Activated CD8-positive, alpha-beta memory T cell treated with anti-CD3 and anti-CD28 coated beads, Interleukin-2, amount 10 ng/mL, durations not matched to agents 7 days and 5 days (primary cell): ENCODE data around the gene POLR1D. TPM values are rescaled to one million over a fixed set of nuclear protein-coding genes. Genes with fewer than 3 reads are reported as not detected.

Experiments
- ATAC-seq: fragments of 150-1000 bp; cut with Tn5 transposase; one replicate; pipeline ENCODE4 v1.10.0; 2021; ENCODE audit warnings: moderate library complexity
- CTCF ChIA-PET: fragments of 350-600 bp; sonication (Branson Sonifier 250); formaldehyde crosslinking; loops from one replicate; lab custom pipeline; 2021; ENCODE audit warnings: antibody characterized with exemption; lab: Charles Lee
- DNase-seq: peaks from one replicate; pipeline ENCODE4 v3.0.0-alpha.2; 2020
- H3K27ac Mint-ChIP-seq: one replicate; pipeline ENCODE4 v1.8.0; 2021; ENCODE audit warnings: mild to moderate bottlenecking, mixed read lengths
- H3K27me3 Mint-ChIP-seq: one replicate; pipeline ENCODE4 v1.8.0; 2021; ENCODE audit warnings: mixed read lengths
- H3K36me3 Mint-ChIP-seq: one replicate; pipeline ENCODE4 v1.8.0; 2021; ENCODE audit warnings: mild to moderate bottlenecking, mixed read lengths
- H3K4me1 Mint-ChIP-seq: one replicate; pipeline ENCODE4 v1.8.0; 2021; ENCODE audit warnings: mixed read lengths
- H3K4me3 Mint-ChIP-seq: one replicate; pipeline ENCODE4 v1.8.0; 2021; ENCODE audit warnings: mild to moderate bottlenecking, moderate library complexity, mixed read lengths
- H3K9me3 Mint-ChIP-seq: one replicate; pipeline ENCODE4 v1.8.0; 2022; ENCODE audit warnings: low read depth, mixed read lengths
- total RNA-seq, 2 experiments: library from RNA; stranded (reverse); gene quantifications; one replicate each; pipeline ENCODE4 v1.2.3, GENCODE V29; 2021

The POLR1D gene
- total RNA-seq, 2 experiments from 2014 or later, result 99.7 to 108 TPM

- Mint-ChIP-seq H3K9me3 (no peaks in the 10 kb centered on the region), H3K4me3 (no peak overlapping the region), H3K27ac (no peak overlapping the region), H3K4me1 (peaks cover 2% of the 10 kb centered on the region), H3K27me3 (no peaks in the 10 kb centered on the region), H3K36me3 (peaks cover 16% of the 10 kb centered on the region)
- ATAC-seq (no peak), DNase-seq (no peak)
- CTCF ChIA-PET, result no interaction called here
These were observed 37.6 kb downstream of the POLR1D start for GRCh38 chr13:27659145-27659865.

- DNase-seq, result no peak
- Mint-ChIP-seq H3K36me3 (peaks cover 14% of the 10 kb centered on the region), H3K27me3 (no peaks in the 10 kb centered on the region), H3K4me1 (peaks cover 2% of the 10 kb centered on the region), H3K27ac (no peak overlapping the region), H3K4me3 (no peak overlapping the region), H3K9me3 (no peaks in the 10 kb centered on the region)
- CTCF ChIA-PET, result no interaction called here
- no peak for ATAC-seq
These were observed 38.8 kb downstream of the POLR1D start for GRCh38 chr13:27660511-27660910.

DNA sequence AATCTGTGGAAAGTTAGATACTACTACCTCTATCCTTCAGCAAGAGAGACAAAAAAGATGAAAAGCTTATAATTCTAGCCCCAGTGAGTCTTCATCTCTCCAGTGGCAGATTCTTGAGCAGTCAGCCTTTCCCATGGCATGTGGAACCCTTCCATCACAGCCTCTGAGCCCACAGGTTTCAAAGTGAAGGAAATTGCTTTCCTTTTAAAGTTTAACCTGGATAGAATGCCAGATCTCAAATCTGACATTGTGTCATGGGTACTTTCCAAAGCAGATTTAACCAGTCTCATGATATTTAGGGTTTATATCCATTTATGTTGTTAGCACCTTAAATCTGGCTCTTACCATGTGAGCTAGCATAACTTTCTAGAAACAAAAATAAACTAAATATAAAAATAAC, 39.3 kb downstream of the POLR1D start:
- H3K27ac Mint-ChIP-seq, result no peak overlapping the region
- no peaks in the 10 kb centered on the region for H3K4me1 Mint-ChIP-seq
- no peaks in the 10 kb centered on the region for H3K27me3 Mint-ChIP-seq
- CTCF ChIA-PET, result no interaction called here
- ATAC-seq (no peak), DNase-seq (no peak)
- no peak overlapping the region for H3K4me3 Mint-ChIP-seq
- H3K9me3 Mint-ChIP-seq, result no peaks in the 10 kb centered on the region
- peaks cover 13% of the 10 kb centered on the region for H3K36me3 Mint-ChIP-seq

- no peak overlapping the region for H3K4me3 Mint-ChIP-seq
- no peak for ATAC-seq
- no peaks in the 10 kb centered on the region for H3K4me1 Mint-ChIP-seq
- H3K27ac Mint-ChIP-seq, result no peak overlapping the region
- H3K9me3 Mint-ChIP-seq, result no peaks in the 10 kb centered on the region
- CTCF ChIA-PET, result no interaction called here
- no peak for DNase-seq
- H3K36me3 Mint-ChIP-seq, result peaks cover 15% of the 10 kb centered on the region
- no peaks in the 10 kb centered on the region for H3K27me3 Mint-ChIP-seq
These were observed 41.2 kb downstream of the POLR1D start for GRCh38 chr13:27662738-27663470.

- H3K27ac Mint-ChIP-seq, result no peak overlapping the region
- H3K36me3 Mint-ChIP-seq, result peaks cover 15% of the 10 kb centered on the region
- CTCF ChIA-PET, result no interaction called here
- H3K4me1 Mint-ChIP-seq, result no peaks in the 10 kb centered on the region
- H3K9me3 Mint-ChIP-seq, result no peaks in the 10 kb centered on the region
- DNase-seq, result no peak
- no peak for ATAC-seq
- no peaks in the 10 kb centered on the region for H3K27me3 Mint-ChIP-seq
- H3K4me3 Mint-ChIP-seq, result no peak overlapping the region
These were observed 42.3 kb downstream of the POLR1D start for GRCh38 chr13:27663947-27664346.

GRCh38 chr13:27665333-27665732, 43.6 kb downstream of the POLR1D start:
- H3K27ac Mint-ChIP-seq, result no peak overlapping the region
- CTCF ChIA-PET, result no interaction called here

GRCh38 chr13:27665761-27666160, 44.1 kb downstream of the POLR1D start:
- ATAC-seq (no peak), DNase-seq (no peak)
- Mint-ChIP-seq H3K27ac (no peak overlapping the region), H3K4me3 (no peak overlapping the region), H3K36me3 (peaks cover 8% of the 10 kb centered on the region), H3K9me3 (no peaks in the 10 kb centered on the region), H3K27me3 (no peaks in the 10 kb centered on the region), H3K4me1 (no peaks in the 10 kb centered on the region)
- CTCF ChIA-PET, result no interaction called here

More at GRCh38 chr13:27665333-27665732, 43.6 kb downstream of the POLR1D start:
- DNase-seq (no peak), ATAC-seq (no peak)
- H3K4me3 Mint-ChIP-seq, result no peak overlapping the region
- H3K27me3 Mint-ChIP-seq, result no peaks in the 10 kb centered on the region
- H3K9me3 Mint-ChIP-seq, result no peaks in the 10 kb centered on the region
- no peaks in the 10 kb centered on the region for H3K4me1 Mint-ChIP-seq
- peaks cover 12% of the 10 kb centered on the region for H3K36me3 Mint-ChIP-seq

- CTCF ChIA-PET, result no interaction called here
- Mint-ChIP-seq H3K4me3 (no peak overlapping the region), H3K4me1 (no peaks in the 10 kb centered on the region), H3K27me3 (no peaks in the 10 kb centered on the region), H3K36me3 (peaks cover 5% of the 10 kb centered on the region), H3K27ac (no peak overlapping the region), H3K9me3 (no peaks in the 10 kb centered on the region)
- no peak for ATAC-seq
- no peak for DNase-seq
These were observed 45.3 kb downstream of the POLR1D start for GRCh38 chr13:27666951-27667350.

GRCh38 chr13:27667946-27668345, 46.3 kb downstream of the POLR1D start:
- H3K36me3 Mint-ChIP-seq, result peaks cover 6% of the 10 kb centered on the region

GRCh38 chr13:27670861-27671260, 49.2 kb downstream of the POLR1D start:
- Mint-ChIP-seq H3K4me3 (no peak overlapping the region), H3K4me1 (no peaks in the 10 kb centered on the region), H3K27me3 (no peaks in the 10 kb centered on the region), H3K27ac (no peak overlapping the region), H3K9me3 (no peaks in the 10 kb centered on the region), H3K36me3 (peaks cover 6% of the 10 kb centered on the region)
- CTCF ChIA-PET, result no interaction called here
- no peak for ATAC-seq
- DNase-seq, result no peak

More at GRCh38 chr13:27667946-27668345, 46.3 kb downstream of the POLR1D start:
- CTCF ChIA-PET, result no interaction called here
- Mint-ChIP-seq H3K27me3 (no peaks in the 10 kb centered on the region), H3K4me3 (no peak overlapping the region), H3K27ac (no peak overlapping the region), H3K4me1 (no peaks in the 10 kb centered on the region), H3K9me3 (no peaks in the 10 kb centered on the region)
- DNase-seq (no peak), ATAC-seq (no peak)

- Mint-ChIP-seq H3K27me3 (no peaks in the 10 kb centered on the region), H3K36me3 (peaks cover 2% of the 10 kb centered on the region), H3K4me1 (no peaks in the 10 kb centered on the region), H3K4me3 (no peak overlapping the region), H3K27ac (no peak overlapping the region), H3K9me3 (no peaks in the 10 kb centered on the region)
- CTCF ChIA-PET, result no interaction called here
- no peak for DNase-seq
- no peak for ATAC-seq
These were observed 50.3 kb downstream of the POLR1D start for GRCh38 chr13:27672025-27672424.

Other genes with a start within 250 kb of the POLR1D start
- gene GTF3A, start 197.3 kb upstream of the POLR1D start, total RNA-seq, result 100 to 1,000 TPM; 189 to 225 TPM
- gene MTIF3, start 171.3 kb upstream of the POLR1D start, total RNA-seq, result 10 to 100 TPM; 41.2 to 47.3 TPM
- 1 to 10 TPM; 5.9 to 6.6 TPM for gene LNX2, start 1.4 kb upstream of the POLR1D start, total RNA-seq
- gene GSX1, start 170.6 kb downstream of the POLR1D start, total RNA-seq, result not detected